ENCODE measurements around the gene NDUFC1.

The NDUFC1 gene

GRCh38 chr4:139311909-139312308 lies 9.6 kb upstream of the NDUFC1 start (continued):
- TF ChIP-seq ESRRG (CRISPR knock-in tag; IDR thresholded peaks at IDR 0.05): no peak

- ATAC-seq: no peak
- TF ChIP-seq PPARA (CRISPR knock-in tag; IDR thresholded peaks at IDR 0.05; ENCODE audit: borderline replicate concordance): no peak
- TF ChIP-seq ZNF8 (CRISPR knock-in tag; IDR thresholded peaks at IDR 0.05): peak; percentile 99
Observed at GRCh38 chr4:139304920-139305319, 2.6 kb upstream of the NDUFC1 start.

GRCh38 chr4:139301113-139301820 lies 1.0 kb downstream of the NDUFC1 start, which contains the start of gene NAA15:
TSS of gene NAA15 (plus strand) at chr4:139301505. CDS start at chr4:139301778, 273 bp downstream.
- peak; percentile 92 for ATAC-seq
- TF ChIP-seq ZNF70 (CRISPR knock-in tag; IDR thresholded peaks at IDR 0.05) (no peak), PATZ1 (CRISPR knock-in tag; IDR thresholded peaks at IDR 0.05; ENCODE audit: borderline replicate concordance) (no peak), CREB5 (CRISPR knock-in tag; IDR thresholded peaks at IDR 0.05; ENCODE audit: low read depth) (no peak), POU6F1 (CRISPR knock-in tag; IDR thresholded peaks at IDR 0.05; ENCODE audit: borderline replicate concordance, low read depth) (no peak), OSR1 (CRISPR knock-in tag; IDR thresholded peaks at IDR 0.05) (no peak), CSDC2 (CRISPR knock-in tag; IDR thresholded peaks at IDR 0.05) (no peak), ARNTL (CRISPR knock-in tag; IDR thresholded peaks at IDR 0.05; ENCODE audit: borderline replicate concordance, low read depth) (no peak), ISL1 (CRISPR knock-in tag; IDR thresholded peaks at IDR 0.05) (no peak), CSRNP3 (CRISPR knock-in tag; IDR thresholded peaks at IDR 0.05) (no peak), TCF4 (CRISPR knock-in tag; IDR thresholded peaks at IDR 0.05; ENCODE audit: borderline replicate concordance) (no peak)

- peak; percentile 50 for ATAC-seq
- TF ChIP-seq ESRRG (CRISPR knock-in tag; IDR thresholded peaks at IDR 0.05) (no peak), ZFP3 (CRISPR knock-in tag; IDR thresholded peaks at IDR 0.05) (peak; percentile 72; the same call in 1 of the 2 replicates)
Observed at GRCh38 chr4:139300431-139301112, 1.7 kb downstream of the NDUFC1 start.

- ATAC-seq: no peak
- TF ChIP-seq ESRRG (CRISPR knock-in tag; IDR thresholded peaks at IDR 0.05) (no peak), ZC3H10 (CRISPR knock-in tag; IDR thresholded peaks at IDR 0.05) (no peak), ZNF565 (CRISPR knock-in tag; conservative IDR thresholded peaks at IDR 0.05; ENCODE audit: low read depth) (no peak), PPARA (CRISPR knock-in tag; IDR thresholded peaks at IDR 0.05; ENCODE audit: borderline replicate concordance) (no peak), TOX (CRISPR knock-in tag; IDR thresholded peaks at IDR 0.05; ENCODE audit: borderline replicate concordance) (no peak), PATZ1 (CRISPR knock-in tag; IDR thresholded peaks at IDR 0.05; ENCODE audit: borderline replicate concordance) (no peak), TCF4 (CRISPR knock-in tag; IDR thresholded peaks at IDR 0.05; ENCODE audit: borderline replicate concordance) (no peak), CREB5 (CRISPR knock-in tag; IDR thresholded peaks at IDR 0.05; ENCODE audit: low read depth) (no peak), GLIS3 (CRISPR knock-in tag; IDR thresholded peaks at IDR 0.05) (no peak), POU6F1 (CRISPR knock-in tag; IDR thresholded peaks at IDR 0.05; ENCODE audit: borderline replicate concordance, low read depth) (no peak)
Observed at GRCh38 chr4:139299536-139299935, 2.7 kb downstream of the NDUFC1 start.
